AG04449 (cell line): Measurements from ENCODE around the gene GZMA.
"Not testable (repeated sequence)": the region's sequence is repeated elsewhere in the genome, so short reads cannot be mapped to it uniquely, and the experiment has no call there.

Experiments used
- CTCF ChIA-PET: fragments of 350-600 bp; formaldehyde crosslinking; extraction: SDS; loops from one replicate; lab custom pipeline; 2021; ENCODE audit warnings: antibody characterized with exemption; lab: Yijun Ruan, JAX
- POLR2A ChIA-PET: fragments of 400-600, 350-600 bp; formaldehyde crosslinking; extraction: SDS; loops from one replicate; lab custom pipeline; 2020; ENCODE audit warnings: antibody characterized with exemption, inconsistent platforms; lab: Yijun Ruan, JAX
- DNase-seq: peaks from one replicate; pipeline ENCODE4 v3.0.0-alpha.2; 2010; ENCODE audit warnings: low read depth, low spot score
- H3K4me3 ChIP-seq: 2 replicates; pipeline ENCODE4 v1.5.1; 2011; ENCODE audit warnings: low read depth, mild to moderate bottlenecking, control low read depth, low read length
- TF ChIP-seq, protein P1 (sequence below): IDR thresholded peaks from one replicate; pipeline ENCODE4 v1.5.1; 2011; ENCODE audit warnings: mild to moderate bottlenecking, moderate library complexity, low read length, control low read depth, inconsistent platforms; ENCODE audit not compliant: insufficient read depth; ENCODE audit errors: missing control alignments

The GZMA gene

DNA sequence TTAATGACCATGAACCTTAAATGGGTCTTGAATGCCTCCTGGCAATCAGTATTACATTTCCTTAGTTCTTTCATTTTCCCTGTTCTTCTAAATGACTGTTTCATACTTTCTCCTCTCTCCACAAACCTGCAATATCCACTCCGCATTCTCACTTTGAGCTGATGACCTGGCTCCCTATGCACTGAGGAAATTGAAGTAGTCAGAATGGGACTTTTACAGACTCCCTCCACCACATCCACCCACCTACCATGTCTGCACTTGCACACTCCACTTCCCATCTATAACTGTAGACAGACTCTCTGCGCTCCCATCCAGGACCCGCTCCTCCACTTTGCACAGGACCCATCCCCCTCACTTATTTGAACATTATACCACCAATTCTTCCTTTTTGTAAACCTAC, 36.2 kb upstream of the GZMA start:
- ChIA-PET POLR2A (no interaction called here), CTCF (interaction anchor here (1.8 kb wide), 1 partner anchor 8 kb away, joined by 4 read pairs; no protein-coding TSS in a partner anchor)
- TF ChIP-seq, protein P1, sequence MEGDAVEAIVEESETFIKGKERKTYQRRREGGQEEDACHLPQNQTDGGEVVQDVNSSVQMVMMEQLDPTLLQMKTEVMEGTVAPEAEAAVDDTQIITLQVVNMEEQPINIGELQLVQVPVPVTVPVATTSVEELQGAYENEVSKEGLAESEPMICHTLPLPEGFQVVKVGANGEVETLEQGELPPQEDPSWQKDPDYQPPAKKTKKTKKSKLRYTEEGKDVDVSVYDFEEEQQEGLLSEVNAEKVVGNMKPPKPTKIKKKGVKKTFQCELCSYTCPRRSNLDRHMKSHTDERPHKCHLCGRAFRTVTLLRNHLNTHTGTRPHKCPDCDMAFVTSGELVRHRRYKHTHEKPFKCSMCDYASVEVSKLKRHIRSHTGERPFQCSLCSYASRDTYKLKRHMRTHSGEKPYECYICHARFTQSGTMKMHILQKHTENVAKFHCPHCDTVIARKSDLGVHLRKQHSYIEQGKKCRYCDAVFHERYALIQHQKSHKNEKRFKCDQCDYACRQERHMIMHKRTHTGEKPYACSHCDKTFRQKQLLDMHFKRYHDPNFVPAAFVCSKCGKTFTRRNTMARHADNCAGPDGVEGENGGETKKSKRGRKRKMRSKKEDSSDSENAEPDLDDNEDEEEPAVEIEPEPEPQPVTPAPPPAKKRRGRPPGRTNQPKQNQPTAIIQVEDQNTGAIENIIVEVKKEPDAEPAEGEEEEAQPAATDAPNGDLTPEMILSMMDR, result no peak
- DNase-seq, result no peak
- no peak overlapping the region for H3K4me3 ChIP-seq

DNA sequence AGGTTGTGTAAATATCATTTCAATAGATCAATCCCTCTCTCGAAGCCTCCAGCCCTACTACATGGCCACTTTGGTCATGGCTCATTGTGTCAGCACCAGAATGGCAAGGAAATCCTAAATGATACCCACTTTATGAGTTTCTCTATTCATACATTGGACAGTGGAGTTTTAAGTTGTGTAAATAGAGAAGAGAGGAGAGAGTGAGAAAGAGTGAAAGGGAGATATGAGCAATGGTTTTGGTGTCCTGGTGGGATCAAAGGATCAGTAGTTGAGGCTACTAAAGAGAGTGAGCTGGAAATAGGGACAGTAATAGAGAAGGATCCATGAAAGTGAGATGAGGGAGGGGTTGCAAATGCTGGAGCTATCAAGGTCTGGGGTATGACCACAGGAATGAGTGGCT, 31.5 kb upstream of the GZMA start:
- H3K4me3 ChIP-seq, result no peak overlapping the region
- DNase-seq, result no peak
- ChIA-PET POLR2A (no interaction called here), CTCF (interaction anchor here (1.3 kb wide), 1 partner anchor 76 kb away, joined by 4 read pairs; no protein-coding TSS in a partner anchor)
- TF ChIP-seq, protein P1, result no peak

DNA sequence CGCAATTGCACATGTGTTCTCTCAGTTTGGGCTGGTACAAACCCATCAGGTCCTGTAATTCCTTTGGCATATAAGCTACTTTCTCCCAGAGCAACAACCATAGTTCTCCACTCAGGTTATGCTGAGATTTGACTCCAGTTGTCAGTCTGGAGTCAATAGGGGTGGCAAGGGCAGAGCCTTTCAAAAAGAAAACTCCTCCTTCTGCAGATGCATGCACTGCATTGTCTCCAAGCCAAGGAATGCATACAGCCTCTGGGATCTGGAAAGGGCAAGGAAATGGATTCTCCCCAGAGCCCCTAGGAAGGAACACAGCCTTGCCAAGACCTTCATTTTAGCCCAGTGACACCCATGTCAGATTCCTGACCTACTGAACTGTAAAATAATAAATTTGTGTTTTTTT, 31.0 kb upstream of the GZMA start:
- H3K4me3 ChIP-seq, result no peak overlapping the region
- ChIA-PET CTCF (no interaction called here), POLR2A (no interaction called here)
- DNase-seq, result no peak
- TF ChIP-seq, protein P1, result no peak

DNA sequence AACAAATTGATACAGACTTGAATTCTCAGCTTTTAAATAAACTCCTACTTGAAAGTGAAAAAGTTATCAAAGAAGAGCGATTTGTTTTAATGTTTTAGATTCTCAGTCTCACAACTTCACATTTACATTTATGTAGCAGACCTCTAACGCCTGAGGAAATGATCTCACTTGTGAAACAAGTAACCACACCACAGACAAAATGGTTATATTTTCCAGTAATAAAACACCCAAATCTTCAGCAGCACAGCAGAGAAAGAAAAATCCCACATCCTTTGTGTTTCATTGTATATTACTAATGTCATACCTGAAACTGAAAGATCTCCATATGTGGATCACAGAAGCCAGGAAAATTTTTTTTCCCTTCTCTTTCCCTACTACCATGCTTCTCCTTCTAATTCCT, 29.8 kb upstream of the GZMA start:
- TF ChIP-seq, protein P1, result no peak
- POLR2A ChIA-PET, result no interaction called here
- CTCF ChIA-PET, result interaction anchor here (0.6 to 1.2 kb wide), 3 partner anchors 36 to 128 kb away, joined by 3 read pairs; no protein-coding TSS in a partner anchor

DNA sequence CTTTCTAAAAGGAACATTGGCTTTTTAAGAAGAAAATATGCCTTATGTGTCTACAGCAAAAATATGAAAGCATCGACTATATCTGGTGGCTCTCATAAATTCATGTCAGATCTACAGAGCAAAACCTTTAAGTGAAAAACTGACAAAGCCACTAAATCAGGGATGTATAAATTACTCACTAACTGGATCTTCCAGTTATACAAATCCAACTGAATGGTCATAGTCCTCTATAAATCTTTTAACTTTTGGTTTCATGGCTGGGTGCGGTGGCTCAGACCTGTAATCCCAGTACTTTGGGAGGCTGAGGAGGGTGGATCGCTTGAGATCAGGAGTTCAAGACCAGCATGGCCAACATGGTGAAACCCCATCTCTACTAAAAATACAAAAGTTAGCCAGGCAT, 29.2 kb upstream of the GZMA start:
- no peak for DNase-seq
- POLR2A ChIA-PET, result no interaction called here
- TF ChIP-seq, protein P1, result no peak
- CTCF ChIA-PET, result interaction anchor here (1.0 to 1.5 kb wide), 3 partner anchors 7 to 129 kb away, joined by 3 to 4 read pairs (median 3); no protein-coding TSS in a partner anchor
- no peak overlapping the region for H3K4me3 ChIP-seq

More for the DNA sequence above, 29.8 kb upstream of the GZMA start:
- no peak for DNase-seq
- no peak overlapping the region for H3K4me3 ChIP-seq

DNA sequence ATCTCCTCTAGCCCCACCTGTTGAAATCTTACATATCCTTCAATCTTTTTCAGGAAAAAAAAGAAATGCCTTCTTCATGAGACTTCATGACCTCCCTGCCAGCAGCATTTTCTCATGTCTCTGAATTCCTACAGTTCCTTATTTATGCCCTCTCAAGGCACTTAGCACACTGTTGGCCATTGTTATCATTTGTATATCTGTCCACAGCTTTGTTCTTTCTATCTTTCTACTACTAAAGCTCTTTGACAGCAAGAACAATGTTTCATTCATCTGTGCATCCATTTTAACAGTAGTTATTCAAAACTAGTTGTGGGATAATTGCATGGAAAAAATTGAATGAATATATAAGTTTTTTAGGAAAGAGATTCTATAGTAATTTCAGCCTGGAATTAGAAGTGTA, 20.9 kb upstream of the GZMA start:
- TF ChIP-seq, protein P1, result no peak
- ChIA-PET POLR2A (no interaction called here), CTCF (interaction anchor here (0.8 kb wide), 1 partner anchor 137 kb away, joined by 3 read pairs; no protein-coding TSS in a partner anchor)
- no peak for DNase-seq
- H3K4me3 ChIP-seq, result no peak overlapping the region

DNA sequence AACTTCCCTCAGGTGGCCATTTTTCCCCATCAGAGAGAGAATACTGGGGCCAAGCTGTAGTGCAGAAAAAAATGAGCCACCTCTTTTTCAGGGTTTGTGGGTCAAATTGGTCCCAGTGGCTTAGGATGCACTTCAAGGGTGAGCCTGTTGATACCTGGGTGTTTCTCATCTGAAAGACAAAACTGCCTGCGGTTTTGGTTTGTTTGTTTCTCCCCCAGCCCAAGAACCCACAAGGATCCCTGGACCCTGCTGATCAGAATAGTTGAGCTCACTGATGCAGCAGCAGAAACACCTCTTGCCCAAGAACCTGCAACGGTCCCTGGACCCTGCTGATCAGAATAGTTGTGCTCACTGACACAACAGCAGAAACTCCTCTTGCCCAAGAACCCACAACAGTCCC, 13.1 kb upstream of the GZMA start:
- POLR2A ChIA-PET, CTCF ChIA-PET, DNase-seq, H3K4me3 ChIP-seq: not testable (repeated sequence)

DNA sequence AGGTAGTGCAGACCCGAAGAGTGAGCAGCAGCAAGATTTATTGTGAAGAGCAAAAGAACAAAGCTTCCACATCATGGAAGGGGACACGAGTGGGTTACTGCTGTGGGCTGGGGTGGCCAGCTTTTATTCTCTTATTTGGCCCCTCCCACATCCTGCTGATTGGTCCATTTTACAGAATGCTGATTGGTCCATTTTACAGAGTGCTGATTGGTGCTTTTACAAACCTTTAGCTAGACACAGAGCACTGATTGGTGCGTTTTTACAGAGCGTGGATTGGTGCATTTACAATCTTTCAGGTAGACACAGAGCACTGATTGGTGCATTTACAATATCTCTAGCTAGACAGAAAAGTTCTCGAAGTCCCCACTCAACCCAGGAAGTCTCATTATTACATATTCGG, 11.4 kb upstream of the GZMA start:
- H3K4me3 ChIP-seq, DNase-seq, POLR2A ChIA-PET: not testable (repeated sequence)
- CTCF ChIA-PET, result interaction anchor here (1.0 to 1.6 kb wide), 2 partner anchors 14 to 108 kb away, joined by 3 to 5 read pairs; no protein-coding TSS in a partner anchor
